ENCODE results near the gene TUBGCP6. TPM values are rescaled to one million over a fixed set of nuclear protein-coding genes. Genes with fewer than 3 reads are reported as not detected.

The TUBGCP6 gene
- total RNA-seq, 1 experiment from 2014 or later: 34.5 TPM

- in situ Hi-C loops (cut with HindIII; ENCODE audit: low pct_unique_long_range_greater_than_20kb, low sequenced_read_pairs): no loop called here
- DNase-seq (ENCODE audit: low read depth): no peak
Observed at GRCh38 chr22:50255607-50256006, 10.8 kb upstream of the TUBGCP6 start.

DNA sequence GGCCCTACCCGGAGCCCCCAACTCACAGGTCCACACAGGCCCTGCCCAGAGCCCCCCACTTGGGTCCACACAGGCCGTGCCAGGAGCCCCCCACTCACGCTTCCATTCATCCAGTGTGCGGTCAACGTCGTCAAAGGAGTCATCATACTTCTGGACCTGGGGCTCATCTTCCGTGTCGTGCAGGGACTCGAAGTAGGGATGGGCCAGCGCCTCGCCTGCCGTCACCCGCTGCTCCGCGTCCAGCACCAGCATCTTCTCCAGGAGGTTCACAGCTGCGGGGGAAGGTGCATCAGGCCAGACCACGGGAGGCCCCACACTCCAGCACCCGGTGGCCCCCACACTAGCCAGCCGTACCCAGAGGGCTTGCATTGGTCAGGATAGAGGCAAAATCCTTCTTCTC, 10.3 kb upstream of the TUBGCP6 start:
- in situ Hi-C loops (cut with HindIII; ENCODE audit: low pct_unique_long_range_greater_than_20kb, low sequenced_read_pairs): no loop called here

DNA sequence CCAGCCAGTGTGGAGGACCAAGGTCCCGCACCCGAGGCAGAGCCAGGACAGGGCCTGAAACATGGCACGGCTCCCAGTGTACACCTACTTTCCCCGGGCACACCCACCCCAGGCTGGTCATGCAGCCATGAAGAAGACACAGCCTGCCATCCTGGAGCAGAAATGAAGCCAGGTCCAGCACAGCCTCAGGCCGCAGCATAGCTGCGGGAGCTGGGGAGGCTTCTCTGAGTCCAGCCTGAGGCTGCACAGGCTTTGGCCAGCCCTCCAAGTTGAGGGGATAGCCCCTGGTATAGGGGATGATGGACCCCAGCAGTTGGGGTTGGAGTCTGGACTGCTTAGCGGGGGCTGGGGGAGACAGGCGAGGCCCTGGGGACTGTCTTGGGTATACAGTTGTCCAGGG, 9.1 kb upstream of the TUBGCP6 start:
- in situ Hi-C loops (cut with HindIII; ENCODE audit: low pct_unique_long_range_greater_than_20kb, low sequenced_read_pairs): no loop called here
- DNase-seq (ENCODE audit: low read depth): no peak

More for the DNA sequence above, 10.3 kb upstream of the TUBGCP6 start:
- DNase-seq (ENCODE audit: low read depth): no peak

DNA sequence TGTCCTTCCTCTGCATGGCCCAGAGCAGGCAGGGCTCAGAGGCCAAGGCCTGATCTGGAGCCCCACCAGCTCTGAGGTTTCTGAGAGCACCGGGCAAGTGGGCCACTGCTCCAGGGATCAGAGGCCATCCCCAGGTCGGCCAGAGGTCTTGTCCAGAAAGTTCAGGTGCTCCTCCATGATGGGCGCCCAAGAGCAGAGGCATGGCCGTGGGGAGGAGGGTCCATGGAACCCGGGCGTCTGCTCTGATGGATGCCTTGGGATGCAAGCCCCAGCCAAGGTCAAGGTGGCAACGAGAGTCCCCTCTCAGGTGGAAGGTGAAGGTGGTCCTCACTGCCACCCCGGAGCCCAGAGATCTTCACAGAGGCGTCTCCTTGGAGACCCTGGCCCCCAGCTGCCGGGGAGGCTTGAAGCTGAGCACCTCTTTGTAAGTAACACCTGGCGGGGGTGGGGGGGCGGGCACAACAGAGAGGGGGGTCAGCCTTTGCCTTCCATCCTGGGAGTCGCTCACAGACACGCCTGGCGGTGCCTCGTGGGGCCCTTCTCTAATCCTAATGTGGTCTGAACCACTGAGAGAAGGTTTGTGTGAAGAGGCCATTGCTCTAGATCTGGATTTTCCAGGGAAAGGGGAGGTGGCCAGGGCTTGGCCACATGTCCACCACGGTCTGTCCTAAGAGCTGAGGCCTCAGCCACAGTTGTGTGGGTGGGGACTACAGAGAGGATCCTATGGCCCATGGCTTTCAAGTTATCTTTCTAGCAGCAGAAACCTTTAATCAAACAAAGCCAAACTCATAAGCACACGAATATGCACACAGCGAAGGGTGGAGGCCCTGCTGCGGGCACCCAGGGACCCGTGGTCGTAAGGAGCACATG, 8.5 kb upstream of the TUBGCP6 start:
- in situ Hi-C loops (cut with HindIII; ENCODE audit: low pct_unique_long_range_greater_than_20kb, low sequenced_read_pairs): no loop called here
- no peak for DNase-seq (ENCODE audit: low read depth)

DNA sequence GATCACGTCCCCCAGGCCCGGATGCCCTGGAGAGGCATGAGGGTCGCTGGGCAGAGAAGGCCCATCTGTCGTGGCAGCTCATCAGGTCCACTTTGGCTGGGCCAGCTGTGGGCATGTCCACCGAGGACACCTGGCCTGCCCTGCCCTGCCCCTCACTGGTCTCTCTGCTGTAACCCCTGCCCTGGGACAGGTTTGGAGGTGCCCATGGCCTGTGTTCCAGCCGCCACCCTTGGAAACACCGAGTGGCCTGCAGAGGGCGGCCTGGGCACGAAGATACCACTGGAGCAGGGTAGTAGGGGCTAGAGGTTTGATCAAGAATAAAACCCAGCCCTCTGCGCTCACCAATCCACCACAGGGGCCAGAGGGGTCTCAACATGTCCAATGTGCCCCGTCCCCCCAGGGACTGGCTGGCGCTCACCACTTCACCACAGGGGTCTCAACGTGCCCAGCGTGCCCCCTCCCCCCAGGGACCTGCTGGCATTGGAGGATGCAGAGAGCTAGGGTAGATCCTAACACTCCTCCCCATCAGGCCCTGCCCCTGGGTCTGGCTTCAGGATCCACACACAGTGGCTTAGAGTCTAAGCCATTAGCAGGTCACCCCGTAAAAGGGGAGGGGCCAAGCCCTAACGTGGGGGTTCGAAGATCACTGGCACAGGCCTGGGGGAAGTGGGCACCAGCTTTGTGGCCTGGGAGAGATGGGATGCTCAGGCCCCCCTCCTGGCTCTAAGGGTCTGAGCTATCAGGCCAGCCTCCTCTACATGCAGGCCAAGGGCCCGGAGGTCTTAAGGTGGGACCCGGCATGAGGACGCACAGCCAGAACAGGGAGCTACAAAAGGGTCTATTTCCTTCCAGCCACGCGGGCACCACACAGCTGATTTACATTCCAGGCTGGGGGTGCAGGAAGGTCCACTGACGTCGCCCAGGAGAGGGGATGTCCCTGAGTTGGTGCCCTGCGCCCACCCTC, 7.5 kb upstream of the TUBGCP6 start:
- in situ Hi-C loops (cut with HindIII; ENCODE audit: low pct_unique_long_range_greater_than_20kb, low sequenced_read_pairs): no loop called here
- peak; percentile 66 for DNase-seq (ENCODE audit: low read depth)

DNA sequence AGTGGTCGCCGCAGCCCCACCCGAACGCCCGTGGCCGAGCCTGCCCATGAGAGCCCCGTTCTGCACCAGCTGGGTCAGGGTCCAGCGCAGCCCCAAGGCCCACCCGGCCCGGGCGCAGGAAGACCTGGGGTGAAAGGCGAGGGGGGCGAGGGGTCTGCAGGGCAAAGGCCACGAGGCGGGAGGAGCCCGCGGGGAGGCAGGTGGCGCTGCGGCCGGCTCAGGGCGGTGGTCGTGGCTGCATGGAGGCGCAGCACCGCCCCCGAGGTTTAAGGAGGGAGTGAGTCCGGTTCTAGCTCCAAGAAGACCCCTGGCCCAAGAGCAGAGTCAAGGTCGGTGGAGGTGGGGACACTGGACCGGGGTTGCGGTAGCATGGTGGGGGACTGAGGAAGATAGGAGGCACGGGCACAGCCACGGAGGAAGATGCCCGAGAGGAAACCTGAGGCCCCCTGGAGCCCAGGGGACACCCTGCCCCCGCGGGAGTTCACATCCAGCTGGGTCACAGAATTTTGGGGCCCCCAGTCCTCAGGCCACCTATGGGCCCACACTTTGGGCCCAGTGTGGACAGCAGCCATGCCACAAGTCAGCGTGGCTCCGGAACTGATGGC, 6.8 kb upstream of the TUBGCP6 start:
- DNase-seq (ENCODE audit: low read depth): no peak
- in situ Hi-C loops (cut with HindIII; ENCODE audit: low pct_unique_long_range_greater_than_20kb, low sequenced_read_pairs): no loop called here

DNA sequence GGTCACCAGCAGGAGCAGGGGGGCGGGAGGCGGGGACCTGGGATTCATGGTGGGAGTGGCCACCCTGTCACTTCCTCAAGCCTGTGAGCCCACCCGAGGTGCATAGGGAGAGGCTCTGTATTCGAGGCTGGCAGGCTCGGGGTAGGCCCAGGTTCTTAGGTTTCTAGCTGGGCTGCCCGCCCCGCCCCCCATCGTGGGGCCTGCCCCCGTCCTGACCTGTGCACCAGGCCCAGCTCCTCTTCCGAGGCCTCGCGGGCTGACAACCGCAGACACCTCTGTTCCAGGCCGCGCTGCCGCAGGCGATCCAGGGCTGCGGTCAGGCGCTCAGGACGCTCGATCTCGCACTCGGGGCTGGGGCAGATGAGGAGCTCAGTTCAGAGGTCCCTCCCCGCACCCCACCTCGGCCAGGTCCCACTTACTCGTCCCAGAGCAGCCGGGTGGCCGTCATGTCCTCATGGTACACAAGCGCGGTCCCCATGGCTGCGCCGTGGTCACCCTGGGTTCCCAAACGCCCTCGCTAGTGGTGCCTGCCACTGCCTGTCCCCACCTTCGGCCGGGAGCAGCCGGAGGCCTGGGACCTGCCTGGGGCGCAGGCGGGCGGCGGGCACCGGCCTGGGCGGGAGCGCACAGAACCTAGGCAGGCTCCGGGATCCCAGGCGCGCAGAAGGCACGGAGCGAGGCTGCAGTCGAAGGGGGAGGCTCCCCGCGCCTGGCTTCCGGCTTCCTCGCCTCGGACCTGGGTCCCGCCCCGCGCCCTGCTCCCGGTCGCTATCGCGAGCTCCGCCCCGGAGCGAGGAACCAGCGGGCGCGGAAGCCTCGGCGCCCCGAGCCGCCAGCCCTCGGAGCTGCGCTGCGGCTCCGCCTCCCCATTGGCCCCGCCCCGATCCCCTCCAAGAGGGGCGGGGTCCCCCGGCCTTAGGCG, 6.0 kb upstream of the TUBGCP6 start, which contains the start of gene HDAC10:
Gene HDAC10, minus strand, starts transcription at position 711 of the 922 bp plus-strand sequence. Its CDS starts 233 bp downstream, at position 478.
- peak; percentile 84 for DNase-seq (ENCODE audit: low read depth)
- in situ Hi-C loops (cut with HindIII; ENCODE audit: low pct_unique_long_range_greater_than_20kb, low sequenced_read_pairs): no loop called here

DNA sequence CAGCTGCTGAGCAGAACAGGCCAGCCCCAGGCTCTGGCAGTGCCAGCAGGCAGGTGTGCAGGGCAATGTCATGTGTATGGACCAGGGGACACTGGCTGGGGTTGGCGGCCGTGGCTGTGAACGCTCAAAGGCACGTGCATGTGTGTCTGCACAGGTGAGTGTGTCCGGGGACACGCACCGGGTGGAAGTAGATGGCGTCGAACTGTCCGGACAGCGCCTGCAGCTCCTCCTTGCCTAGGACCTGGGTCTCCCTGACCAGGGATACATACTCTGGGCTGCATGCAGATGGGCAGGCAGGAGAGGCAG, 5.4 kb upstream of the TUBGCP6 start:
- in situ Hi-C loops (cut with HindIII; ENCODE audit: low pct_unique_long_range_greater_than_20kb, low sequenced_read_pairs): no loop called here
- no peak for DNase-seq (ENCODE audit: low read depth)

DNA sequence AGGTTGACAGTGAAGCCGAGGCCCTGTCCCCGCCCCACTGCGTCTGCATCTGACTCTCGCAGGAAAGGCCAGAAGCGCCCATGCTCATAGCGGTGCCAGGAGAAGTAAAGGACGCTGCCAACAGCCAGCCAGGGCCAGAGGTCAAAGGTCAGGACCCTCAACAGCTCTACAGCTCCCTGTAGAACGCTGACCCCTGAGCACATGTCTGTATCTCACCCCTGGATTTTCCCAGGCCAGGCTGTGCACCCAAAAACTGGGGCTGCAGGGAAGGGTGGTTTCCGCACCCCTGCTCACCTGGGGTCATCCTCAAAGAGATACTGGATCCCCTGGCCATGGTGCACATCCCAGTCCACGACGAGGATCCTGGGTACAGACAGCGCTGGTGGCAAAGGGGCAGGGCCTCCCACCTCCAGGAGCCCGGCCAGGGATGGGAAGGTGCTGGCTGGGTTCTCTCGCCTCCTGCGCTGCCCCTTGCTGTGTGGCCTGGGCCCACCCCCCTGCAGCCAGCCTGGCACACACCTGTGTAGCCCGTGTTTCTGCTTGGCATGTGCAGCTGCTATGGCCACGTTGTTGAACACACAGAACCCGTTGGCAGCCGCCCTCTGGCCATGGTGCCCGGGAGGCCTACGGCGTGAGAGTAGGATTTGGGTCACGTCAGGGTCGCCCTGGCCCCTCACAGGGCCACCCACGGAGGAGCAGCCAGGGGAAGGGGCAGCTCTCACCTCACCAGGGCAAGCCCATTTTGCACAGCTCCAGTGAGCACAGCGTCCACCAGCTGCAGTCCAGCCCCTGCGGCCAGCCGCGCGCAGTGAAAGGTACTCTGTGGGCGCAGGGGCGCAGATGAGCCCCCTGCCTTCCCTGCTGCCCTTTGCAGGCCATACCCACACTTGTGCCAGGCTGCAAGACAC, 4.8 kb upstream of the TUBGCP6 start:
- in situ Hi-C loops (cut with HindIII; ENCODE audit: low pct_unique_long_range_greater_than_20kb, low sequenced_read_pairs): no loop called here
- no peak for DNase-seq (ENCODE audit: low read depth)

- no peak for DNase-seq (ENCODE audit: low read depth)
- in situ Hi-C loops (cut with HindIII; ENCODE audit: low pct_unique_long_range_greater_than_20kb, low sequenced_read_pairs): no loop called here
Observed at GRCh38 chr22:50248196-50249081, 3.6 kb upstream of the TUBGCP6 start.

- in situ Hi-C loops (cut with HindIII; ENCODE audit: low pct_unique_long_range_greater_than_20kb, low sequenced_read_pairs): no loop called here
- peak; percentile 45 for DNase-seq (ENCODE audit: low read depth)
Observed at GRCh38 chr22:50247748-50248147, 2.9 kb upstream of the TUBGCP6 start.

DNA sequence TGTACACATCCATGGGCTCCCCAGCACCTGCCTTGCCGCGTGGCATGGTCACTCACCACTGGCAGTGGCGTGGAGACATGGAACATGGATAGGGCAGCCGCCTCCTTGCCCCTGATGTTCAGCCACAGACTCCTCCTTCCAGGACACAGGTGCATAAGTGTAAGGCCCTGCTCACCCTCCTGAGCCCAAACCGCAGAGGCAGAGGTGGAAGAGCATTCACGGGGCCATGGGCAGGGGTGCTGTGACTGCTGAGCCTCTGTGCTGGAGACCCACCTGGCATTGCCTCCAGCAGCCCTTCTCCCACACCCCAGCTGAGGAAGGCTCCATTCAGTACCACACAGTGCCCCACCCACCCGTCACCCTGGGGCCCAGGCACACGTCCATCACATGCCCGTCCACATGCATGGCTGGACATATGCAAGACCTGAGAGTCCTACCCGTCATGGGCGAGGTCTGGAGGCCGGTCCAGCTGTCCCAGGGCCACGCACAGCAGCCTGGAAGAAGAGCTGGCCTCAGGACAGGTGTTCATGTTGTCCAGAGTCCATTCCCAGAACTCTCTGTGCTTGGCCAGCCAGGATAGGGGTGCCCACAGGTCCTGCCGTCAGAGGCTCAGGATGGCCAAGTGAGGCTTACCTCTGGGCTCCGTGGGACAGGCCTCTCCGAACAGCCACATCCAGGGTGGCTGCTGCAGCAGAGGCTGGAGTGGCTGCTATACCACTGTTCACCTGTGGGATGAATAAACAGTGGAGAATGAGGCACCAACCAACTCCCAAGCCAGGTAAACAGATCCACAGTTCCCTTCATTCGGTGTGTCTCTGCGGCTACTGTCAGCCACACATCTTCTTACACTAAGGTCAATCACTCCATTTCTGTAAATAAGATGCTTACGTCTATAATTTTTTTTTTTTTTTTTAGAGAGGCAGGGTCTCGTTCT, 1.7 kb upstream of the TUBGCP6 start:
- in situ Hi-C loops (cut with HindIII; ENCODE audit: low pct_unique_long_range_greater_than_20kb, low sequenced_read_pairs): no loop called here
- DNase-seq (ENCODE audit: low read depth): no peak

- in situ Hi-C loops (cut with HindIII; ENCODE audit: low pct_unique_long_range_greater_than_20kb, low sequenced_read_pairs): no loop called here
- DNase-seq (ENCODE audit: low read depth): peak; percentile 33
Observed at GRCh38 chr22:50245214-50246072, 620 bp upstream of the TUBGCP6 start.
